BE2C (cell line): ENCODE results near the gene MACROD1.
A peak's percentile ranks its signal among the peaks of the same experiment; 100 is the strongest.
"Not testable (repeated sequence)": the region's sequence is repeated elsewhere in the genome, so short reads cannot be mapped to it uniquely, and the experiment has no call there.

Source experiments
- DNase-seq: peaks from one replicate; pipeline ENCODE4 v3.0.0-alpha.2; 2020
- H3K27me3 ChIP-seq: fragments of 250-450 bp; sonication (Bioruptor Pico); 2 replicates; pipeline ENCODE4 v1.5.1; 2020; ENCODE audit warnings: mild to moderate bottlenecking
- H3K36me3 ChIP-seq: fragments of 250-450 bp; sonication (Bioruptor Pico); 2 replicates; pipeline ENCODE4 v1.5.1; 2020; ENCODE audit warnings: mild to moderate bottlenecking
- H3K4me1 ChIP-seq: fragments of 250-450 bp; sonication (Bioruptor Pico); 2 replicates; pipeline ENCODE4 v1.5.1; 2020
- H3K4me3 ChIP-seq: 2 replicates; pipeline ENCODE4 v1.5.1; 2011; ENCODE audit warnings: low read depth, low read length
- H3K9me3 ChIP-seq: fragments of 250-450 bp; sonication (Bioruptor Pico); 2 replicates; pipeline ENCODE4 v1.5.1; 2020
- TF ChIP-seq, protein P1 (sequence below): IDR thresholded peaks from 2 replicates; pipeline ENCODE4 v1.5.1; 2012; ENCODE audit warnings: mild to moderate bottlenecking, low read depth, low read length

MACROD1 gene

GRCh38 chr11:63985812-63986155 lies 180.1 kb downstream of the MACROD1 start:
- Histone ChIP-seq H3K27me3 (no peaks in the 10 kb centered on the region), H3K36me3 (no peaks in the 10 kb centered on the region; the same call in 1 of the 2 replicates), H3K9me3 (no peaks in the 10 kb centered on the region), H3K4me1 (no peaks in the 10 kb centered on the region), H3K4me3 (peak overlapping the region; percentile 66)
- TF ChIP-seq, protein P1, sequence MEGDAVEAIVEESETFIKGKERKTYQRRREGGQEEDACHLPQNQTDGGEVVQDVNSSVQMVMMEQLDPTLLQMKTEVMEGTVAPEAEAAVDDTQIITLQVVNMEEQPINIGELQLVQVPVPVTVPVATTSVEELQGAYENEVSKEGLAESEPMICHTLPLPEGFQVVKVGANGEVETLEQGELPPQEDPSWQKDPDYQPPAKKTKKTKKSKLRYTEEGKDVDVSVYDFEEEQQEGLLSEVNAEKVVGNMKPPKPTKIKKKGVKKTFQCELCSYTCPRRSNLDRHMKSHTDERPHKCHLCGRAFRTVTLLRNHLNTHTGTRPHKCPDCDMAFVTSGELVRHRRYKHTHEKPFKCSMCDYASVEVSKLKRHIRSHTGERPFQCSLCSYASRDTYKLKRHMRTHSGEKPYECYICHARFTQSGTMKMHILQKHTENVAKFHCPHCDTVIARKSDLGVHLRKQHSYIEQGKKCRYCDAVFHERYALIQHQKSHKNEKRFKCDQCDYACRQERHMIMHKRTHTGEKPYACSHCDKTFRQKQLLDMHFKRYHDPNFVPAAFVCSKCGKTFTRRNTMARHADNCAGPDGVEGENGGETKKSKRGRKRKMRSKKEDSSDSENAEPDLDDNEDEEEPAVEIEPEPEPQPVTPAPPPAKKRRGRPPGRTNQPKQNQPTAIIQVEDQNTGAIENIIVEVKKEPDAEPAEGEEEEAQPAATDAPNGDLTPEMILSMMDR, result no peak
- DNase-seq, result no peak

GRCh38 chr11:63979426-63979825 lies 186.5 kb downstream of the MACROD1 start:
- H3K4me1 ChIP-seq, result no peaks in the 10 kb centered on the region
- DNase-seq, result no peak
- TF ChIP-seq, protein P1, result no peak

GRCh38 chr11:63978551-63979239 lies 187.2 kb downstream of the MACROD1 start:
- no peaks in the 10 kb centered on the region for H3K27me3 ChIP-seq
- peaks cover 6% of the 10 kb centered on the region; the same call in 1 of the 2 replicates for H3K36me3 ChIP-seq
- no peaks in the 10 kb centered on the region for H3K4me1 ChIP-seq
- DNase-seq, result no peak
- TF ChIP-seq, protein P1, result no peak
- H3K9me3 ChIP-seq, result no peaks in the 10 kb centered on the region
- H3K4me3 ChIP-seq, result no peak overlapping the region

More at GRCh38 chr11:63979426-63979825, 186.5 kb downstream of the MACROD1 start:
- H3K4me3 ChIP-seq, result no peak overlapping the region
- H3K9me3 ChIP-seq, result no peaks in the 10 kb centered on the region
- no peaks in the 10 kb centered on the region for H3K27me3 ChIP-seq
- H3K36me3 ChIP-seq, result peaks cover 6% of the 10 kb centered on the region; the same call in 1 of the 2 replicates

DNA sequence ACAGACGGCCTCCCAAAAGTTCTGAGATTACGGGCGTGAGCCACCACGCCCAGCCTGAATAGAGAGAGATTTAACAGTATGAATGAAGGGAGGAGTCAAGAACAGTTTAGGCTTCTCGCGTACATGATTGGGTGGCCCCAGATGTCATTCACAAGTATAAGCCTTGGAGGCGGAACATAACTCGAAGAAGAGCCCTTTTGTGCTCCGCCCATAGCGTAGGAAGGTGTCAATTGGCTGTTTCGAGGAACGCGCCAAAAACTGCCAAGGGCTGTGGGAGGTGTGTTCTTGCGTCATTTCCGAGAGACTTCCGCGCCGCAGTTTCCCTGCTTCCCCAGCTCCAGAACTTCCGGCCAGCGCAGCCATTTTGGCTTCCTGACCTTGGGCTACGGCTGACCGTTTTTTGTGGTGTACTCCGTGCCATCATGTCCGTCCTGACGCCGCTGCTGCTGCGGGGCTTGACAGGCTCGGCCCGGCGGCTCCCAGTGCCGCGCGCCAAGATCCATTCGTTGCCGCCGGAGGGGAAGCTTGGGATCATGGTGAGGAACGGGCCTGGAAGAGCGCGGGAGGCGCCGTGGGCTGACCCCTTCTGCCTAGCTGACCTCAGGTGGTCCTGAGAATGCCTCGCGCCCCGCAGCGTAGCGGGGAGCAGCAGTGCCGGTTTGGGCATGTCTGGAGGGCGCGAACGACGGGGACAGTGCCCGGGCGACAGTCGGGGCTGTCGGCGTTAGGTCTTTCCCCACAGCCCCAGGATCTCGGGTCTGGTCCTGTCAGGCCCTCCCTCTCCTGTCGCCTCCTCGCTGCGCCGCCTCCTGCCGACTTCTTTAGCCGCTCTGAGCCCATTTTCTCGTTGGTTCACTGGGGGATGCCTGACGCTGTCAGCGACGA lies 191.4 kb downstream of the MACROD1 start, which contains the start of gene COX8A:
Gene COX8A, plus strand, starts transcription at position 362 of the 885 bp plus-strand sequence. Its CDS starts 61 bp downstream, at position 423.
- TF ChIP-seq, protein P1, result no peak
- H3K9me3 ChIP-seq, result no peaks in the 10 kb centered on the region
- H3K4me3 ChIP-seq, result peak within 1 kb of the TSS; percentile 83
- DNase-seq, result peak; percentile 92
- no peaks in the 10 kb centered on the region for H3K27me3 ChIP-seq
- H3K4me1 ChIP-seq, result no peaks in the 10 kb centered on the region
- peaks cover 6% of the 10 kb centered on the region; the same call in 1 of the 2 replicates for H3K36me3 ChIP-seq

DNA sequence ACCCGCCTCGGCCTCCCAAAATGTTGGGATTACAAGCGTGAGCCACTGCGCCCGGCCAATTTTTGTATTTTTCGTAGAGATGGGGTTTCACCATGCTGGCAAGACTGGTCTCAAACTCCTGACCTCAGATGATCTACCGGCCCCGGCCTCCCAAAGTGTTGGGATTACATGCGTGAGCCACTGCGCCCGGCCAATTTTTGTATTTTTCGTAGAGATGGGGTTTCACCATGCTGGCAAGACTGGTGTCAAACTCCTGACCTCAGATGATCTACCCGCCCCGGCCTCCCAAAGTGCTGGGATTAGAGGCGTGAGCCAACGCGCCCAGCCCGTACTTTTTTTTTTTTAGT lies 192.0 kb downstream of the MACROD1 start:
- H3K4me3 ChIP-seq, result peak overlapping the region; percentile 83; the same call in 1 of the 2 replicates
- DNase-seq, H3K27me3 ChIP-seq, H3K36me3 ChIP-seq, H3K9me3 ChIP-seq, H3K4me1 ChIP-seq: not testable (repeated sequence)

GRCh38 chr11:63970902-63971301 lies 195.0 kb downstream of the MACROD1 start:
- Histone ChIP-seq H3K9me3 (no peaks in the 10 kb centered on the region), H3K4me1 (no peaks in the 10 kb centered on the region), H3K4me3 (no peak overlapping the region), H3K27me3 (no peaks in the 10 kb centered on the region), H3K36me3 (peaks cover 2% of the 10 kb centered on the region; the same call in 1 of the 2 replicates)
- DNase-seq, result no peak
- TF ChIP-seq, protein P1, result no peak
